Fibroblast of villous mesenchyme (primary cell): ENCODE results near the gene TLX1. TPM values are rescaled to one million over a fixed set of nuclear protein-coding genes. Genes with fewer than 3 reads are reported as not detected.

ENCODE experiments used
- DNase-seq: peaks from one replicate; pipeline ENCODE4 v3.0.0-alpha.2; 2010; ENCODE audit warnings: low read depth
- H3K4me3 ChIP-seq: 2 replicates; pipeline ENCODE4 v1.5.1; 2011; ENCODE audit warnings: low read depth, mild to moderate bottlenecking, low read length
- CTCF ChIP-seq: IDR thresholded peaks from 2 replicates; pipeline ENCODE4 v1.5.1; 2012; ENCODE audit warnings: low read depth, mild to moderate bottlenecking, low read length; ENCODE audit not compliant: insufficient read depth
- total RNA-seq: library from RNA; depleted of rRNA; stranded (reverse); fragments of >200 nt; gene quantifications from 2 replicates; pipeline ENCODE4 v1.2.3, GENCODE V29; 2012

TLX1 gene
- total RNA-seq, 1 donor, result not detected

GRCh38 chr10:101126684-101127628, 4.1 kb upstream of the TLX1 start:
- TF ChIP-seq CTCF, result no peak
- DNase-seq, result no peak
- H3K4me3 ChIP-seq, result no peak overlapping the region

GRCh38 chr10:101130141-101130540, 959 bp upstream of the TLX1 start:
- no peak for TF ChIP-seq CTCF
- no peak for DNase-seq
- no peak overlapping the region for H3K4me3 ChIP-seq

- no peak overlapping the region for H3K4me3 ChIP-seq
- DNase-seq, result no peak
- no peak for TF ChIP-seq CTCF
Measured at GRCh38 chr10:101131962-101132635, 999 bp downstream of the TLX1 start.

- no peak for TF ChIP-seq CTCF
- H3K4me3 ChIP-seq, result no peak overlapping the region
- DNase-seq, result no peak
Measured at GRCh38 chr10:101132636-101133473, 1.8 kb downstream of the TLX1 start.

GRCh38 chr10:101133489-101134298, 2.6 kb downstream of the TLX1 start:
- H3K4me3 ChIP-seq, result no peak overlapping the region
- no peak for DNase-seq
- TF ChIP-seq CTCF, result no peak
